Measurements from ENCODE around the gene N4BP2L1. TPM values are rescaled to one million over a fixed set of nuclear protein-coding genes. Genes with fewer than 3 reads are reported as not detected.

Gene N4BP2L1
- total RNA-seq = 1.8 and 5.9 TPM in 2 replicates

GRCh38 chr13:32427852-32428580, at the start of gene N4BP2L1:
Gene N4BP2L1, minus strand, starts transcription at chr13:32428130. Its CDS starts 48 bp downstream, at chr13:32428082.

Other genes starting within 250 kb of the N4BP2L1 start
- not detected in 2 replicates for gene ZAR1L, start 112.8 kb downstream of the N4BP2L1 start, total RNA-seq
- gene BRCA2, start 112.6 kb downstream of the N4BP2L1 start, total RNA-seq = 9.3 and 16.9 TPM in 2 replicates
- gene N4BP2L2, start 110.7 kb upstream of the N4BP2L1 start, total RNA-seq = 24.4 and 34.4 TPM in 2 replicates
- gene PDS5B, start 158.3 kb upstream of the N4BP2L1 start, total RNA-seq = 12.7 and 15.5 TPM in 2 replicates